ENCODE results near the gene AJUBA.
"Not testable (repeated sequence)": the region's sequence is repeated elsewhere in the genome, so short reads cannot be mapped to it uniquely, and the experiment has no call there.

The AJUBA gene

DNA sequence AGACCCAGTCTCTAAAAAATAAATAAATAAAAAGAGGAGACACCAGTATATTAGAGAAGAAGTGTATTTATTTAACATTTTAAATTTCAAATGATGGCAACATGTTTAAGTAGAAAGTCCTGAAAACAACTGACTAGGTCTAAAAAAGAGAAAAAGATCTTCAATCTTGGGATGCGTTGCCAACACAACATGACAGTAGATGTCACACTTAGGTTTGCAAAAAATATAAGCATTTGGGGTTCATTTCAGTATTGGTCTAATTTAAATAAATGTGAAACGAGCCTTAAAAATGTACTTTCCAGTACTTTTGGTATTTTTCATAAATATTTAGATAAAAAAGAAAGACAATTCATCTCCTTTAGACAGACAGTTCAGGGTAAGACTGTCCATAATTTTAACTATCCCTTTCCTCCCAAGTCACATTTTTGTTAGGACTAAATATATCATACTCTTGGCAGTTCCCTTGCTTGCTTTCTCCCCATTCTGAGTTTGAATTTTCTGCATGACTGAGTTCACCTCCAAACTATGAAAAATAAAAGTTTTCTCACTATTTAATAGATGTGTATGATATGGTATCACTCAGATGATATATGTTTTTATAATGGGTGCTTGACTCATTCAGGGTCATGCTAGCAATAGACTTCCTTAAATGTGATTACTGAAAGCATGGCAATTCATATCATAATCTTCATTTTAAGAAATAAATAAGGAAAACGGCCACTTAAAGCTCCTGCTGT is 23.3 kb upstream of the AJUBA start:
- no peak for DNase-seq

DNA sequence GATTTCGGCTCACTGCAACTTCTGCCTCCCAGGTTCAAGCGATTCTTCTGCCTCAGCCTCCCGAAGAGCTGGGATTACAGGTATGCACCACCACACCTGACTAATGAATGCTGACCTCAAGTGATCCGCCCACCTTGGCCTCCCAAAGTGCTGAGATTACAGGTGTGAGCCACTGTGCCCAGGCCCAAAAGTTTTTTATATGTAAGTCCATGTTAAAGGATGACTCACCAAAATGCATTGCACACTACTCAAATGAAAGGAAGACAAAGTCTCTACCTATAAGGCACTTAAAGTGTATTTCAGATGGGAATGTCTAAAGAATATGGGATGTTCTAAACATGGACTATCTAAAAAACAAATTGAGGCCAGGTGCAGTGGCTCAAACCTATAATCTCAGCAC is 21.9 kb upstream of the AJUBA start:
- not testable (repeated sequence) for DNase-seq

DNA sequence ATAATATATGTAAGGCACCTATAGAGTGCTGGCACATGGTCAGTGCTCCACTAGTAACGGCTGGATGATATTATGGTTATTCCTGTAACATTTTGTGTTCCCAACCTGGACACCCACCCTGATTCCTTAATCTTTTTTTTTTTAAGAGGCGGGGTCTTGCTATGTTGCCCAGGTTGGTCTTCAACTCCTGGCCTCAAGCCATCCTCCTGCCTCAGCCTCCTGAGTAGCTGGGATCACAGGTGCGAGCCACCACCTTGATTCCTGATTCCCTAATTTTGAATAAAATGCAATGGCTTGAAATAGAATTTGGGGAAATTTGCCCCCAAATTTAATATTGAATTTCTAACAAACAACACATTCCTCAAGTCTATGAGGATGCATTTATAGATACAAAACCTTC is 20.2 kb upstream of the AJUBA start:
- no peak for DNase-seq

DNA sequence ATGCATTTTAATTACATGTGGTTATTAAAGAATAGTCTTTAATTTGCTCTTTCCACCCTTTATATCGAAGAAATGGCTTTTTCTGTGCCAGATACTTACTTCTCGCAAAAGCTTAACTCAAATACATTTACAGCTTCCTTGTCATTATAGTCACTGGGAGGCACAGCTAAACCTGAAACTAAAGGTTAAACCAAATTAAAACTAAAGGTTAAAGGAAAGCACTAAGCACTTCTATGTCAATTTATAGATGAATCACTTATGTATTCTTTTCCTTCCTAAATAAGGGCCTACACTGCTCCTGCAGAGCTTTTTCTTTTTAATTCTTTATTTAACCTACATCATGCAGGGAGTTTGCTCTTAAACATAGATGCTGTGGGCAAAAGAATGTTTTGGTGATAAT is 18.5 kb upstream of the AJUBA start:
- DNase-seq, result no peak

DNA sequence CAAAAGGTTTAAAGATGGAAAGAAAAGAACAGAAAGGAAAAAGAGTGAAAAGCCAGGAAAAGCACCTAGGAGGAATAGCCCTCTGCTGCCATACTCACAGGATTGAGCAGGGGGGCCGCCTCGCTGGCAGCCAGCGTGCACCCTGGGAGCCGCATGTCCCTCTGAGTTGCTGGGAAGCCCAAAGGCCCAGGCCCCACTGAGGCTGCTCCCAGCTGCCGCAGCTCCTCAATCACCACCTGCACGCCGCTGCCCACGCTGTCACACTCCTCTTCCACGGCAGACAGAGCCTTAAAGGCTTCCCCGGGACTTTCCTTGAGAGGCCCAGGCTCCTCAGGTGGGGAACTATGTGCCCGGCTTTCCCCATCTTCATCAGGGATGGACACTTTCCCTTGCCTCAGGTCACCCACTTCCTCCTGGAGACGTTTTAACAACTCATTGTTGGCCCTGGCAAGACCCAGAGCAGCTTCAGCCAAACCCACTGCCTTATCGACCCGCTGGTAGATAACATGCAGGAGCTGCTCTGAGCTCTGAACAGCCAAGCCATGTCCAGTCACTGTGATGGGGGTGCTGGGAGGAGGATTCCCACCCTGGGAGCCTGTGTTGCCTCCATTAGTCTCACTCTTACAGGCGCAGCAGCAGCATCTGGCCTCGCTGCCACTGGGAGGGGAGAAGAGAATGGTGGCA is 16.1 kb upstream of the AJUBA start:
- DNase-seq, result no peak

DNA sequence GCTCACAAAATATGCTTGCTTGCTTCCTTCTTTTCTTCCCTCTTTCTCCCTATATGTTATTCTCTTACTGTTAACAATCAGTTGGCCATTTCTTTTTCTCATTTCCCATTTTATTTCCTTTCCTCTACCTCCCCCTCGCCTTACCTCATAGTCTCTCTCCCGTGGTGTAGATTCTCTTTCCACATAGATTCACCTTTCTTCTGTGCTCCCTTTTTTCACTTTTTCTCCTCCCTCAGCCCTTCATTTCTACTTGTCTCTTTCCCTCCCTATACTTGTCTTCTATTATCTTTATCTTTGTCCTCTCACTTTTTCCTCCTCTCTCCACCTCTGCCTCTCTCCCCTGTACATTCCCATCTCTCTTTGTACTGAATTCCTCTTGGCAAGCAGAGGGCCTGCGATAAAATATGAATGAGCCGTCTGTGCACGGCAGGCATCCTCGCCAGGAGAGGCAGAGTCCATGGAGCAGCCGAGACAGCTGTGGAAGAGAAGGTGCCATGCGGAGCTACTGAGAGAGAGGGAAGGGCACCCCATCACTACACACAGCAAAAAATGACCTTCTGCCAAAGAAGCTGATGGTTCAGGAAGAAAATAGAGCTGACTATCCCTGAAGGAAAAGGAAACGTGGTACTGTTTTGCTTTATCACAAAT is 15.4 kb upstream of the AJUBA start:
- no peak for DNase-seq

DNA sequence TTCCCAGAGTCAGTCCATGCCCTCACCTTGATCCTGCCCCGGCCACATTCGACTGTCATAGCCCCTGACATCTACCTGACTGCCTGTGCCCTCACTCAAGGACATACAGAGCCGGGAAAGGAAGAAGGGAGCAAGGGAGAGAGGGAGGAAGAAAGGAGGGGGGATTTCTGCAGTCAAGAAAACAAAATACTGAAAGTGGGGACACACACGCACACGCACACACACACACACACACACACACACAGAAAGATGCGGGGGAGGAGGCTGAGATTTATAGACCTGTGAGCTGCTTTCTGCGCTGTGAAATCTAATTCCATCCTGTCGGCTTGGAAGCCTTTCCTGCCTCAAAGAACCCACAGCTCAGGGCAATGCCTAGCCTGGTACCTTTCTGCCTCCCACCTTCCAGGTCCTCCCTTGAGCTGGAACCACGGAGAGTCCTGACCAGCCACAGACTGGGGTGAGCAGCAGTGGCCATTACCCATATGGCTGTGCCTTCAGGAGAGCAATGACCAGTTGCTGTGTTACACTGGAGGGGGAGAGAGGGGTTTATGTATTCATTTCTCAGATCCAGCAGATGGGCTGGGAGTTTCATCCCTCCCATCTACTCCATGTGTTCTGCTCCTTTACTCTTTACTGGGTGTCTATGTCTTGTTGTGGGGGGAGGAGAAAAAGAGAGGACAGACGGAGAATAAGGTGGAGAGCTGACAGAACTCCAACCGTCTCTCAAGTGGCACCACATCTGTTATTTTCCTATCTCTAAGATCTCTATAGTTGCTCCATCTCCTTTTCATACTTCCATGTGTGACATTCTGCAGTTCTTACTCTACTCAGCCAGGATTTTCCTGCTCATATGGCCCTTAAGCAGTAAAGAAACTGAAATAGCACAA is 14.7 kb upstream of the AJUBA start:
- no peak for DNase-seq

DNA sequence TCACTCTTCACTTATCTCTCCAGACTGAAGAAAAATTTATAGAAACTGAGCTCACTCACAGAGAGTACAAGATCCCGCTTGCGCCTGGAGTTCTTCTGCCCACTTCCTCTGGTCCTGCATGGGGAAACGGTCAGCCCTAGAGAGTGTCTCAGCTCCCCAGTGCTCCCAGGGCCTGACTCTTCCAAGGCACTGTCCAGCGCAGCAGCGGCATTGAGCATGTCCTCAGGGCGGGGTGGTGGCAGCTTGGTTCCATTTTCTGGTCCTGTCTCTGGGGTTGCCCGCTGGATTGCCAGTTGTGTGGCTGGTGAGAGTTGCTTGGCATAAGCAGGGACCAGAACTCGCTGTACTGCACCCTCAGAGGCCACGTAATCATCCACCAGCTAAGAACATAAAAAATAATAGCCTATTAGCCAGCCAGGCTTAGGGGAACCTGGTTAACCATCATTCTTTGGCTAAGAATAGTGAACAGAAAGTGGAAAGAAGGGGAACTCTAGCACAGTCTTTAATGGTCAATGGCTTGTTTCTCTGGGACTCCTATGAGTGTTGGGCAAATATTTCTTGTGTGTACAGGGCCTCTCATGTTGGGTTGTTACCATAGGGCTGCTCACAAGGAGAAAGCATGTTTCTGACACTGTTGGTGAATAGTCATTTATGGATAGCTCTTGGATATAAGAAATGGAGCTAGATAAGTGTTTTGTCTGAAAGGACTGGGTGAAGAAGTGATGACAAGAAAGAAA is 13.7 kb upstream of the AJUBA start:
- no peak for DNase-seq

DNA sequence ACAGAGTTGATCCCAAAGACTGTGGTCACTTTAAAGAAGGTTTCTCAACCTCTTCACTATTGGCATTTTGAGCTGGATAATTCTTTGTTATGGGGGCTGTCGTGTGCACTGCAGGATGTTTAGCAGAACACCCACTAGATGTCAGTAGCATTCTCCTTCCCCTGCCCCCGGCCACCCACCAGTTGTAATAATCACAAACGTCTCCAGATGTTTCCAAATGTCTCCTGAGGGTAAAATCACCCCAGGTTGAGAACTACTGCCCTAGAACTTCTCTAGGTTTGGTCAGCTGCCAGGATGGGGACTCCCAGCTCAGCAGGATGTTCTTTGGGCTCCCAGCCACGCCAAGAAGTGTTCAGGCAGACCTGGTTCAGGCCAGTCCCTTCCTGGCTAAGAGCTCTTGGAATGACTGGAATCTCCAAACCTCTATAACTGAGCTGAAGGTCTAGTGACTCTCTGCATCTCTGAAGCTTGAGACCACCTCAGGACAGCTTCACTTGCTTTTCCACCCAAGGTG is 12.5 kb upstream of the AJUBA start:
- DNase-seq, result no peak

DNA sequence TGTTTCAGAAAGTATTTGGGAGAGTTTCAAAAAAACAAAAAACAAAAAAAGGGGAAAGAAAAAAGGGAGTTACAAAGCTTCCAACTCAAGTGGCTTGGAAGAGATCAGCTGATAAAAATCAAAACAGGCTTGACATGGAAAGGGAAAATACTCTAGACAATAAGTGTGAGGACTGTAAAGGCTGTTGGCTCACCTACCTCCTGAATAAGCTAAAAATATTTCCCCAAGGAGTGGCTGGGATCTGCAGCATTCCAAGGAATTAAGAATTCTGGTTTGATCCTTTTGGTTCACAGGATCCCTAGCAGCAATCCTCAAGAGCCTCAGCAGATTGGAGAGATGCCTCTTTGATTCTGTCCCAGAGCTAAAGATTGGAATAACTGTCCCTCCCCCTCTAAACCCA is 11.2 kb upstream of the AJUBA start:
- no peak for DNase-seq

DNA sequence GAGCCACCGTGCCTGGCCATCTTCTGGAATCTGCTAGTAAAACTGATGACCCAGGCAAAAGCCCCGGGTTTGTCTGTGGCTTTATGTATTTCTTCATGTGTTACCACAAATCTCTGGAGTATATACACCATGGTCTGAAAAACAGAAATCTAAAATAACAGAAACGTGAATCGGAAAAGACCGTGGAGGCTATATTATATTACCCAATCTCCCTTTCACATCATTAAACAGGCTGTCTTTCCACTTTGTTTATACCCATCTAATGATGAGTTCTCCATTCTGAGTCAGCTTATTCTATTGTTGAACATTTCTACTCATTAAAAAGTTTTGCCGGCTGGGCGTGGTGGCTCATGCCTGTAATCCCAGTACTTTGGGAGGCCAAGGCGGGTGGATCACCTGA is 9.5 kb upstream of the AJUBA start:
- no peak for DNase-seq

DNA sequence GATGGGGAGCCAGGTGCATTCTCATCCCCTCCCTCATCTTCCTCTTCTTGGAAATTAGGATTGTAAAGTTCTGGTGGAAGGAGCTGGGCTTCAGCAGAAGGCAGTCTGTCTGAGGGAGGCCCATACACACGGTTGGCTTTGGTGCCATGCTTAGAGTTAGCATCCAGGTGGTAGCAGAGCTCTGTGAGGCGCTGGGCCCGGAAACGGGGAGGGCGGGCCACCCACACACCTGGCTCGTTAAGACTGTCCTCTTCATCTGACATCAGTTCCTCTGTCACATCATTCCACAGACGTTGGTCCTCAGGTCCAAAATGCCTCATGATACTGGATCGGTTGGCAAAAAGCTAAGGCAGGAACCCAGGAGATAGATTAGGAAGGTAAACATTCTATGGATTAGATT is 4.9 kb upstream of the AJUBA start:
- no peak for DNase-seq

DNA sequence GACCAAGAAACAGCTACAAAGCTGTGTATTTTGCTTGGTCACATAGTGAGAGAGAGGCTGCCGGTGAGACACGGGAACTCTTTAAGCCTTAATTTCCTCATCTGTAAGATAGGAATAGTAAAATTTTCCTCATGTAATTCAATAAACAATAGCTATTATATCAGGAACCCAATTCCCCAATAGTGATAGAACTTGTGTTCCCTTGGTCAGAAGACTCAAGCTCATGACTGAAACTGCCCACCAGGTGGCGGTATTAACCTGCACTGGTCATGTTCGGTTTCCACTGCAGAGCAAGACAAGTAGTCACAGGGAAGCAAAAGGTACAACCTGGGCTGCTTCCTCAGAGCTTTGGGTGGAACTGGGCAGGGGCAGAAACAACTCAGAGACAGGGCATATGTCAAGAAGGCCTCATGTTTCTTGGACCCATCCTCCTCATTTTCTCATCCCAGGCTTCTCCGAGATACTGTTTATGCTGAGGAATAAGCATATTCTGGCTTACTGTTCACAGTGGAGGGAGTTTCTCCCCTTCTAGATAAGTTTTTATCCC is 4.2 kb upstream of the AJUBA start:
- peak in 1 of 2 experiments; percentile 77 for DNase-seq

DNA sequence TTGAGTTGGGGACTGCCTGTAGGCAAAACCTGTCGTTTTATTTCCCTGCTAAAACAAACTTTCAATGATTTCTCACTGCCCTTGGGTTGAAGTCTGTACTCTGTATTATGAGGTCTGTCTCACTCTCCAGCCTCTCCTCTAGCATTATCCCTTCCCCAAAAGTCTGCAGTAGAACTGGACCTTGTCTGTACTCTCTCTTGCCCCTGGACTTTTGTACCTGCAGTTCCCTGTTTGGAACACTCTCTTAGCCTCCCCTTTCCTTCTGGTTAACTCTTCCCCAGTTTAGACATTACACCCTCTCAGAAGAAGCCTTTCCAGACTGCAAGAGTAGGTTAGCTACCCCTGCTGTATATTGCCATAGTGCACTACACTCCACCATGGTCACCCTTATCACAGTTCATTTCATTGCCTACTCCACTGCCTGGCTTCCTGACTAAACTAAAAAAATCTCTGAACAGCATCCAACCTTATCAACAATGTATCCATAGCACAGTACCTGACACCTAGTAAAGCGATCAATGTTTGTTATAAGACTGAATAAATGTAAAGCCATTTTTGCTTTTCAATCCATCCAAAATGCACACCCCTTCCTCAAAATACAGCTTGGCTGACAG is 3.6 kb upstream of the AJUBA start:
- no peak for DNase-seq

DNA sequence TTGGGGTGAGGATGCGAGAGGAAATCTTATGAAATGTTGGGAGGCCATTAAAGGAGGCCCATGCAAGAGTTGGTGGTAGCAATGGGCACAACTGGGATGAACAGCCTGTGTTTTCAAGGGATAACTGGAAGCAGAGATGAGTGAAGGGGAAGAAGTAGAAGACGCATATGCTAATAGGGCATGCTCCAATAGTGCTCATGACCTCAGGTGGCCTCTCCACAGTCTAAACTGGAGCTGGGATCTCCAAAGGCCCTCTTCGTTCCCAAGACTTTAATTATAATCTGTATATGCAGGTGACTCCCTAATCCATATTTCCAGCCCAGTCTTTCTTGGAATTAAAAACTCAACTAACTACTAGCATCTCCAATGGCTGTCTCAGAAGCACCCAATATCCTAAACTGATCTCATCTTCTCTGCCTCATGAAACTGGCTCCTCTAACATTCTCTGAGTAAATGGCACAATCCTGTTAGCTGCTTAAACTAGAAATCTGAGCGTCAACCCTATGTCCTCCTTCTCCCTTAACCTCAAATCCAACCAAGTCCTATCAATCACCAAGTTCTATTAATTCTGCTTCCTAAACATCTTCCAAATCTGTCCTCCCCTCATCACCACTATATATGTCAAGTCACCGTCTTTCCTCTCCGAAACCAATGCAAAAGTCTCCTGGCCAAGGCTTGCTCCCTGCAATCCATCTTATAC is 2.8 kb upstream of the AJUBA start:
- DNase-seq, result no peak

DNA sequence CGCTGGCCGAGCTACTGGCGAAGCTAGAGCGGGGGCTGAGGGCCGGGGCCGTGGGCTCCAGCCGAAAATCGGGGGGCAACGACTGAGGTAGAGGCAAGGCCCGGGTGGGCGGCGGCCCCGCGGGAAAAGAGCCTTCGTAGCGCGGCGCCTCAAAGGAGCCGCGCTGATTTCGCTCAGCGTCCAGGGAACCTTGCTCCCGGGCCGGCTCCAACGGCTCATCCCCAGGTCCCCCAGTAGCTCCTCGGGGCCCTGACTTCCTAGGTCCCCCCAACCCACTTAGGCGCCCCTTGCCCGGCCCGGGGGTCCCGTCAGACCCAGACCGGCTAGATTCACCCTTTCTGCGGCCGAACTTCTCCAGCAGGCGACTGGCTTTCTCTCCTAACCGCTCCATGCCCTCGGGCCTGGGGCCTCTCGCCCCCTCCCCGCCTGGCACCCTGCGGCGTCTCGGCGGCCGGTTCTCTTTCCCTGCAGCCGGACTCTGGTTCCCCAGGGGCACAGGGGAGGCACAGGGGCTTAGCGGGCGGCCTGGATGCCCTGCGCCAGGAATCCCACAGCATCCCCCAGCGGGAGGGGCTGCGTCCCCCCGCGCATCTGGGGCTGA is 375 bp downstream of the AJUBA start:
- no peak for DNase-seq

DNA sequence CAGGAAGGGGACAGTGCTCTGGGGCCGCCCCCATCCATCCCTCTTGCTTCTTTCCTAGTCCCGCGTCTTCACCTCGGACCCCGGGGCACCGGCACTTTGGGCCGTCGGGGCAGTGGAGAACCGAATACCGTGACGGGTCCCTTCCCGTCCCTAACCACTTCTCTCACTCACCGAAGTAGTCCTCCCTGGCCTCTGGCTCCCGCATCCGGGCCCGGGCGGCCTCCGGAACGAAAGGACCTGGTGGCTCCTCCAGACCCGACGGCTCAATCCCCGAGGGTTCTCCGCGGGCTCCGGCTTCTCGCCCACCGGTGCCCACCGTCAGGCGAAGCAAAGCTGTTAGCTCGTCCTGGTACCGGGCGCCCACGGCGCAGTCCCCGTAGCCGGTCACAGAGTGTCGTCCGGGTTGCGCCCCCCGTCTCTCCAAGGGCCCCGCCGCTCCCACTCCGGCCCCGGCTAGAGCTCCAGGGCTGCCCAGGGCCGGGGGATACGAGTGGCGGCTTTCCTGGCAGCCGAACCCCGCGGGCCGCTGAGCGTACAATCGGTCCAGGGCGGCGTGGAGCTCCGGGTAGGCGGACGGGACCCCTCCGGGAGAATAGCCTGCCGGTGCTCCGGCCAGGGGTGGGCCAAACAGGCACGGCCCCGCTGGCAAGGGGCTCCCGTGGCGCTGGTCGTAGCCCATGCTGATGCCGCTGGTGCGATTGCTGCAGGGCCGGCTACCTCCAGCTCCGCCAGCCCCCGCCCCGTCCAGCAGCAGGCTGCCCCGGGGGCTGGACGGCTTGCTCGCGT is 1.1 kb downstream of the AJUBA start:
- DNase-seq, result no peak

DNA sequence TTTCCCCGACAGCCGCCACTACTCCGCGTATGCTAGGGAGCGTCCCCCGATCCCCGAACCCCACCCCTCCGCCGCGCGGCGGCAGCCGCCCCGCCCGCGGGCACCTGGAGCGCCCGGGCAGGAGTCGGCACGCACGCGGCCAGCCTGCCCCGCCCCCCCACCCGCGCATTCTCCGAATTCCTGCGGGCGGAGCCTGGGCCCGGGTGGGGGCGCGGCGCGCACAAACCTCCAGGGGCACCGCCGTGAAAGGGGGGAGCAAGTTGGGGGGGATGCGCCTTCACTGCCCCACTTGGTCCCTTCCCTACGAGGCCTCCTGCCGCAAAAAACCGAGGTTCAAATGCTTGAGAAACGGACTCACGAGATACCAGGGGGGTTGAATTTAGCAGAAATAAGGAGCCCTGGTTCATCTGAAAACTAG is 1.7 kb downstream of the AJUBA start:
- DNase-seq, result no peak

DNA sequence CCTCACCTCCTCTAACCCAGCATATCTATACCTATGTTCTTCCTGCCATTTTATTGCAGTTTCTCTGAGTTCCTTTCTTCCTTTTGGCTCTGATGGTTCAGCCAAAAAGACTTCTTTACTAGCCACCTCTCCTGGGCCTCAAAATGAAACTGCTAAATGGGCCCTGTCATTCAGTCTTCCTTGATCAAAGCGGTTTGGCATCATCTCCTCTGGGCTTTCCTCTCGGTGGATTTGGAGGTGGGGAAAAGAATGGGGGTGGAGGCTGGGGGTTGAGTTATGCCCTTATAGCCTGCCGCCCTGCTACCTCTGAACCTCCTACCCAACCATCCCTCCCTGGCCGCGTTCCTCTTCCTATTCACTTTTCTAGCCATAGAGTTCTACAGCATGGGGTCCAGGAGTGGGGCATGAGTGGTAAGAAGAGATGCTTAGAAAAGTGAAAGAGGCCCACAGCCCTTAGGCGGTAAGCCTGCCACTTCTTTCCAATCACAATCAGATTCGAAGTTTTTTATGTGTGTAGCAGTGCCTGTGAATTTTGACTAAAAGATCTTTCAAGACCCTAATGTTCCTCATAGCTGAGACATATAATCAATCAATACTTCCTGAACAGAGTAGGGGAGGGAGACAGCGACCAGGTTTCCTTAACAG is 2.5 kb downstream of the AJUBA start:
- DNase-seq, result no peak

All from cerebellar nuclear complex (tissue), 1 donor.